ENCODE data around the gene ANKS3. TPM values are rescaled to one million over a fixed set of nuclear protein-coding genes. Genes with fewer than 3 reads are reported as not detected.

ANKS3 gene
- total RNA-seq, 1 experiment from 2014 or later = 19.7 TPM

DNA sequence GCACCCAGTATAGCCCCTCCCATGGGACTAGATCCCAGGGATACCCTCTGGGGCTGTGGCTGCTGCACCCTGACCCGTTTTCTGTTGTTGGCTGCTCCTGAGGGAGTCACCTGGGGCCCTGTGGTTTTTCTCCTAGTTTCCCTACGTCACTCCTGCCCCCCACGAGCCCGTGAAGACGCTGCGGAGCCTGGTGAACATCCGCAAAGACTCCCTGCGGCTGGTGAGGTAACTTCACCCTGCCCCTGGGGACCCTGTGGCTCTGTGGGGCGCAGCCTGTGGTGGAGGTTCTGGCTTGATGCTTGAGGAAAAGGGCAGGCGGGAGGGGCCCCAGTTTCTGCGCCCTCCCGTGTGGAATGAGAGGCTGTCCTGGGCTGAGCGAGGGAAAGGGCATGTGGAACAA lies 82.2 kb downstream of the ANKS3 start:
- no peak for DNase-seq (ENCODE audit: low read depth)

DNA sequence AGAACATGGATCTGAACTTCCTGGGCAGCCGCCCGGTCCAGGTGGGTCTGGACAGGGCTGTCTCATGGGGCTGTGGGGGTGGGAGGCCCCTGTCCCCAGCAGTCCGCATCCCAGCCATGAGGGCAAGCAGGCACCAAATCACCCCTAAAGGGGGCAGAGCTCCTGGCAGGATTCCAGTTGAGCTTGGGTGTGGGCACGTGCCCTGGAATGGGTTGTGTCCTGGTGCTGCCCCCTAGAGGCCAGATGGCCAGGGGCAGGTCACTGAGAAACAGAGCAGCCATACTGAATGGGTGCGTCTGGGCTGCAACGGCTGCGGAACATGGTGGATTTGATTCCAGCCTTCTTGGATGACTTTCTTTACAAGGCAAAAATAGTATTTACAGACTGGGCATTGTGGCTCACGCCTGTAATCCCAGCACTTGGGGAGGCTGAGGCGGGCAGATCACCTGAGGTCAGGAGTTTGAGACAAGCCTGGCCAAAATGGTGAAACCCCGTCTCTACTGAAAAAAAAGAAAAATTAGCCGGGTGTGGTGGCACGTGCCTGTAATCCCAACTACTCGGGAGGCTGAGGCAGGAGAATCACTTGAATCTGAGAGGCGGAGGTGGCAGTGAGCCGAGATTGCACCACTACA lies 83.5 kb downstream of the ANKS3 start:
- DNase-seq (ENCODE audit: low read depth) = peak; percentile 52

DNA sequence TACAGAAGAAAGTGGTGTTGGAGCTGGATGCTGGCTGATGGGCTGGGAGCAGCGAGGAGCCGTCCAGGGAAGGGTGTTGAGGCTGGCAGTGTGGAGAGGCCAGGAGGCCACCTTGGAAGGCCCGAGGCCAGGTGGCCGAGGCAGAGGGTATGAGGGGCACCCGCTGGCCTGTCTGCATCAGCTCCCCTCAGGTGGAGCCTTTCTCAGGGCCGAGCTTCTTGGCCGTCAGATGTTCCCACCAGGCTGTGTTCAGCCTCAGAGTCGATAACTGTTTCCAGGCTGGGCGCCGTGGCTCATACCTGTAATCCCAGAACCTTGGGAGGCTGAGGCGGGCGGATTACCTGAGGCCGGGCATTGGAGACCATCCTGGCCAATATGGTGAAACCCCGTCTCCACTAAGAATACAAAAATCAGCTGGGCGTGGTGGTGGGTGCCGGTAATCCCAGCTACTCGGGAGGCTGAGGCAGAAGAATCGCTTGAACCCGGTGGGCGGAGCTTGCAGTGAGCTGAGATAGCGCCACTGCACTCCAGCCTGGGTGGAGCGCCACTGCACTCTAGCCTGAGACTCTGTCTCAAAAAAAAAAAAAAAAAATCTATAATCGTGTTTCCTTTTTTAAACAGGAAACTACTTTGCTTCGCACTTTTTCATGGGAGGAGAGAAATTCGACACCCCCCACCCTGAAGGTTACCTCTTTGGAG lies 84.2 kb downstream of the ANKS3 start:
- no peak for DNase-seq (ENCODE audit: low read depth)

DNA sequence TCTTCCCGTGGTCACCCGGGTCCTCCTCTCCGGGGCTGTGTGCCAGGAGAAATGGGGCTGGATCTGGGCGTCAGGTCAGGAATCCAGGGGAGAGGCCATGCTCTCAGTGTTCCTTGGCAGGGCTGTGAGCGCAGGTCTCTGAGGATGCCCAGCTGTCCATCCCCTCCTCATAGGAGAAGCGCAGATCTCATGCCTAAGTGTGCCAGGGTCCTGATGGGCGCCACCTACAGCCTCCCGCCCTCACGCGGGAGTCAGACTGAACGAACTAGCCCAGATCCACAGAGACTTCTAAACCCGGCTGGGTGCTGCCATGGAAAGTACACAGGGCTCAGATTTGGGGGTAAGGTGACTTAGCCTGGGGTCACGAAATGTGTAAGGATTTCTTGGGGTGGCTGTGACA lies 85.2 kb downstream of the ANKS3 start:
- no peak for DNase-seq (ENCODE audit: low read depth)

DNA sequence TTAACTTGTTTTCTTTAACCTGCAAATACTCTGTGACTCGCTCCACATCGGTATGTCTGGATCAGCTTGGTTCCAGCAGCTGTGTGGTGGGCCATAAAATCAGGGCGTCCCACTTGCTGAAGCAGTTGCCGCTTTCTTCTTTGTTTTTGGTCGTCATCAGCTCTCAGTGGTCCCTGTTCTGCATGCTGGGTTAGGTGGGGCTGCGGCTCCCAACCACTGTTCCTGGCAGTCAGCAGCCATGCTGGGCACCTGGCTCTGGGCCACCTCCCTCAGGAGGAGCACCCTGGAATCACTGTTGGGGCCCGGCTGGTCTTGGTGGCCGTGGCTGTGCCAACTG lies 86.5 kb downstream of the ANKS3 start:
- DNase-seq (ENCODE audit: low read depth) = no peak

DNA sequence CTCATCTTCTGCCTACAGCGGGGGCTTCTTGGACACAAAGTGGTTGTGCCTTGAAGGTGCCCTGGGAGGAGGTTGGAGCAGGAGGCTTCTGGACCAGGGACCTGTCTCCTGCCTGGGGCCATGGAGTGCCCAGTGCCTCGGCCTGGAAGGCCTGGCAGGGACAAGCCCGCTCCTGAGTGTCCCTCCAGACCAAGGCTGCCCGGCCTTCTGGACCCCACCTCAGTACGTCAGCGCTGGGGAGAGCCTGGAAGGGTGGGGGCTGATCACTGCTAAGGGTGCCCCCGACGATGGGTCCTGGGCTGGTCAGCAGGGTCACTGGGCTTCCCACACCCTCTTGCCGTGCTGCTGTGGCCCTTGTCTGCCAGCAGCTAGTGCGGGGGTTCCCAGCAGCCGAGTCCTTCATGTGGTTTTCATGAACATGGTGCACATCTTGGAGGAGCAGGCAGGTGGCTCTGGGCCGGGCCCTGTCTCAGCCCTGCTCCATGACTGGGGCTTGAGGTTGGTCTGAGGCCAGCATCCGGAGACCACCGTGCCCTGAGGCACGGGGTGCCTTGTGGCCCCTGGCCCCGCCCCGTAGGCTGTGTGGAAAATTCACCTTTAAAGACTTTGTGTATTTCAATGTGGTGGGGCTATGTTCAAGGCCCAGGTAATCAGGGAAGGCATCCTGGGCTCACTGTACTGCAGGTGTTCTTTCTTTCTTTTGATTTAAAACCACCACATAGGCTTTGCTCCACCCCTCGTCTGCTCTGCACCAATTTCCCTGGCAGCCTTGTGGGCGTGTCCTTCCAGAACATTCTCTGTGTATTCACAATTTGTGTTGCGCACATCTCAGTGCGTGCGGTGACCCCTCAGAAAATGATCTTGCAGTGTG lies 87.1 kb downstream of the ANKS3 start:
- no peak for DNase-seq (ENCODE audit: low read depth)

Small RNA genes within 50 kb of the gene (small RNA-seq; reads per million reads assigned to genes)
- gene MIR6769A = not detected
- not detected for gene RF00017

Other genes with a start within 250 kb of the ANKS3 start
- 14.1 and 21.8 TPM in 2 replicates for gene CDIP1, start 195.5 kb downstream of the ANKS3 start, total RNA-seq (2014; rRNA removed; shearing (Covaris generic))
- gene C16orf96, start 177.9 kb downstream of the ANKS3 start, total RNA-seq (2014; rRNA removed; shearing (Covaris generic)) = not detected in 2 replicates
- gene UBALD1, start 119.4 kb downstream of the ANKS3 start, total RNA-seq (2014; rRNA removed; shearing (Covaris generic)) = 30.4 and 44.2 TPM in 2 replicates
- gene MGRN1, start 109.4 kb downstream of the ANKS3 start, total RNA-seq (2014; rRNA removed; shearing (Covaris generic)) = 13.3 and 24.0 TPM in 2 replicates
- 23.5 and 27.3 TPM in 2 replicates for gene NUDT16L1, start 40.7 kb downstream of the ANKS3 start, total RNA-seq (2014; rRNA removed; shearing (Covaris generic))
- 2.5 TPM in 1 of 2 replicates, not detected in the other for gene DNAAF8, start 266 bp upstream of the ANKS3 start, total RNA-seq (2014; rRNA removed; shearing (Covaris generic))
- 8.5 and 10.6 TPM in 2 replicates for gene ZNF500, start 32.9 kb upstream of the ANKS3 start, total RNA-seq (2014; rRNA removed; shearing (Covaris generic))
- gene SEPTIN12, start 54.1 kb upstream of the ANKS3 start, total RNA-seq (2014; rRNA removed; shearing (Covaris generic)) = not detected in 2 replicates
- not detected in 2 replicates for gene SMIM22, start 61.1 kb upstream of the ANKS3 start, total RNA-seq (2014; rRNA removed; shearing (Covaris generic))
- 5.7 and 7.6 TPM in 2 replicates for gene ROGDI, start 68.4 kb upstream of the ANKS3 start, total RNA-seq (2014; rRNA removed; shearing (Covaris generic))
- 42.4 and 45.8 TPM in 2 replicates for gene GLYR1, start 113.0 kb upstream of the ANKS3 start, total RNA-seq (2014; rRNA removed; shearing (Covaris generic))
- 28.4 and 36.2 TPM in 2 replicates for gene UBN1, start 113.2 kb upstream of the ANKS3 start, total RNA-seq (2014; rRNA removed; shearing (Covaris generic))
- gene PPL, start 202.9 kb upstream of the ANKS3 start, total RNA-seq (2014; rRNA removed; shearing (Covaris generic)) = 0.13 and 0.24 TPM in 2 replicates
- gene SEC14L5, start 224.1 kb upstream of the ANKS3 start, total RNA-seq (2014; rRNA removed; shearing (Covaris generic)) = 0.03 TPM in 1 of 2 replicates, not detected in the other

Data from HT1080 (cell line).